HCT116 (cell line): ENCODE measurements around the gene PEX26. TPM values are rescaled to one million over a fixed set of nuclear protein-coding genes. Genes with fewer than 3 reads are reported as not detected.

Experiments used
- ATAC-seq: fragments of 200-7000 bp; cut with Tn5 transposase; 2 replicates; pipeline ENCODE4 v1.9.1; 2020; ENCODE audit warnings: mild to moderate bottlenecking, moderate library complexity
- BruUV-seq: library from RNA; stranded (reverse); fragments of 400-500 nt; replicated peaks from 2 replicates; lab custom pipeline; 2021; lab: Mats Ljungman, UMichigan
- CTCF ChIA-PET: fragments of 300-600 bp; sonication (Branson Sonifier 250); formaldehyde crosslinking; loops from one replicate; lab custom pipeline; 2021; ENCODE audit warnings: antibody characterized with exemption; lab: Charles Lee
- POLR2A ChIA-PET: fragments of 300-600, 350-600 bp; sonication (Branson Sonifier 250); formaldehyde crosslinking; loops from one replicate; lab custom pipeline; 2021; ENCODE audit warnings: antibody characterized with exemption; lab: Charles Lee
- RAD21 ChIA-PET, 2 experiments: fragments of 300-600 bp; sonication (Branson Sonifier 250); formaldehyde crosslinking; loops; one replicate each; lab custom pipeline; 2023; ENCODE audit warnings: low total read pairs in 2 of 2; ENCODE audit not compliant: uncharacterized antibody in 2 of 2, unreplicated experiment in 2 of 2, low non-redundant PET in 1 of 2; lab: Charles Lee
- DNase-seq: peaks from one replicate; pipeline ENCODE4 v3.0.0-alpha.2; 2010; ENCODE audit warnings: low read depth, low spot score
- H2AFZ ChIP-seq: fragments of 200-600 bp; shearing (Covaris generic), sonication (generic); 2 replicates; pipeline ENCODE4 v1.6.1; 2017; ENCODE audit warnings: low read depth, mixed run types, mixed read lengths, antibody characterized with exemption, low read length; ENCODE audit not compliant: poor library complexity, severe bottlenecking
- H3K27ac ChIP-seq: 2 replicates; pipeline ENCODE4 v1.5.1; 2012; ENCODE audit warnings: low read depth, low read length
- H3K27me3 ChIP-seq: fragments of 200-600 bp; sonication (generic); 2 replicates; pipeline ENCODE4 v1.6.1; 2016; ENCODE audit warnings: mixed run types, low read length, mixed read lengths; ENCODE audit not compliant: insufficient read depth
- H3K36me3 ChIP-seq, 2 experiments: fragments of 200-500 bp in 1 of 2; fragments of 200-600 bp in 1 of 2; sonication (Bioruptor generic) in 1 of 2; sonication (generic) in 1 of 2; 2 replicates each; pipeline versions ENCODE4 v1.5.1 to v1.6.1; 2014 to 2016; ENCODE audit warnings: low read length in 2 of 2, inconsistent platforms in 1 of 2, mixed read lengths in 1 of 2, mixed run types in 1 of 2; ENCODE audit not compliant: insufficient read depth in 2 of 2, control insufficient read depth in 1 of 2
- H3K4me1 ChIP-seq, 2 experiments: fragments of 200-600 bp in 1 of 2; sonication (generic) in 1 of 2; 2 replicates each; pipeline versions ENCODE4 v1.5.1 to v1.6.1; 2012 to 2017; ENCODE audit warnings: low read length in 2 of 2, inconsistent platforms in 1 of 2, mild to moderate bottlenecking in 1 of 2, mixed read lengths in 1 of 2, mixed run types in 1 of 2, moderate library complexity in 1 of 2; ENCODE audit not compliant: insufficient read depth in 2 of 2, control insufficient read depth in 1 of 2
- H3K4me2 ChIP-seq: fragments of 200-600 bp; sonication (generic); 2 replicates; pipeline ENCODE4 v1.6.1; 2017; ENCODE audit warnings: mixed run types, low read length, mixed read lengths
- H3K4me3 ChIP-seq, 2 experiments: fragments of 200-600 bp in 1 of 2; sonication (generic) in 1 of 2; replicated peaks in 1 of 2; 2 replicates each; pipeline ENCODE4 v1.5.1; 2011 to 2016; ENCODE audit warnings: low read length in 2 of 2, control low read depth in 1 of 2, low read depth in 1 of 2, mild to moderate bottlenecking in 1 of 2, mixed read lengths in 1 of 2, mixed run types in 1 of 2
- H3K79me2 ChIP-seq: fragments of 200-600 bp; sonication (generic); 2 replicates; pipeline ENCODE4 v1.6.1; 2017; ENCODE audit warnings: mild to moderate bottlenecking, mixed run types, low read length, moderate library complexity, mixed read lengths; ENCODE audit not compliant: insufficient read depth
- H3K9ac ChIP-seq: fragments of 200-600 bp; sonication (generic); 2 replicates; pipeline ENCODE4 v1.6.1; 2016; ENCODE audit warnings: low read length, mixed read lengths
- H3K9me2 ChIP-seq: fragments of 200-600 bp; sonication (generic), shearing (Covaris generic); 2 replicates; pipeline ENCODE4 v1.6.1; 2017; ENCODE audit warnings: mixed run types, mild to moderate bottlenecking, moderate library complexity; ENCODE audit not compliant: insufficient read depth
- H3K9me3 ChIP-seq, 2 experiments: fragments of 200-500 bp in 1 of 2; fragments of 200-600 bp in 1 of 2; sonication (Bioruptor generic) in 1 of 2; sonication (generic) in 1 of 2; 2 replicates each; pipeline ENCODE4 v1.6.1; 2014 to 2017; ENCODE audit warnings: low read length in 2 of 2, mixed read lengths in 2 of 2, inconsistent platforms in 1 of 2, low read depth in 1 of 2, mild to moderate bottlenecking in 1 of 2, mixed run types in 1 of 2, moderate library complexity in 1 of 2; ENCODE audit not compliant: control insufficient read depth in 1 of 2, insufficient read depth in 1 of 2
- H4K20me1 ChIP-seq: fragments of 200-600 bp; sonication (generic), shearing (Covaris generic); 2 replicates; pipeline ENCODE4 v1.6.1; 2017; ENCODE audit warnings: mixed run types, mild to moderate bottlenecking, moderate library complexity; ENCODE audit not compliant: insufficient read depth
- CEBPB ChIP-seq: IDR thresholded peaks from 2 replicates; pipeline ENCODE4 v1.6.1; 2012; ENCODE audit warnings: low read depth
- EGR1 ChIP-seq: IDR thresholded peaks from 2 replicates; pipeline ENCODE4 v1.6.1; 2012; ENCODE audit warnings: low read depth
- ELF1 ChIP-seq: IDR thresholded peaks from 2 replicates; pipeline ENCODE4 v1.6.1; 2012; ENCODE audit warnings: low read depth, borderline replicate concordance
- EZH2 ChIP-seq: fragments of 200-600 bp; sonication (generic); IDR thresholded peaks from 2 replicates; pipeline ENCODE4 v1.6.1; 2017; ENCODE audit warnings: antibody characterized with exemption, mixed run types
- EZH2phosphoT487 ChIP-seq: fragments of 200-600 bp; IDR thresholded peaks from 2 replicates; pipeline ENCODE4 v1.6.1; 2018; ENCODE audit warnings: antibody characterized with exemption, borderline replicate concordance
- FOSL1 ChIP-seq: IDR thresholded peaks from 2 replicates; pipeline ENCODE4 v1.6.1; 2012; ENCODE audit warnings: low read depth
- JUND ChIP-seq: IDR thresholded peaks from 2 replicates; pipeline ENCODE4 v1.6.1; 2012
- POLR2AphosphoS5 ChIP-seq: IDR thresholded peaks from 2 replicates; pipeline ENCODE4 v1.6.1; 2011; ENCODE audit warnings: mild to moderate bottlenecking, low read depth, low read length, moderate library complexity
- RAD21 ChIP-seq: IDR thresholded peaks from 2 replicates; pipeline ENCODE4 v1.6.1; 2012; ENCODE audit warnings: low read depth, mild to moderate bottlenecking
- REST ChIP-seq: IDR thresholded peaks from 2 replicates; pipeline ENCODE4 v1.6.1; 2012; ENCODE audit warnings: low read depth
- TCF7L2 ChIP-seq: IDR thresholded peaks from 2 replicates; pipeline ENCODE4 v1.7.0; 2011; ENCODE audit warnings: borderline replicate concordance, inconsistent platforms; ENCODE audit not compliant: insufficient read depth, insufficient read length; ENCODE audit errors: extremely low read depth
- YY1 ChIP-seq: IDR thresholded peaks from 2 replicates; pipeline ENCODE4 v1.6.1; 2011; ENCODE audit warnings: low read length, low read depth, moderate library complexity, mild to moderate bottlenecking; ENCODE audit not compliant: insufficient replicate concordance; ENCODE audit errors: extremely low read depth
- ZFX ChIP-seq: fragments of 450-650 bp; IDR thresholded peaks from 2 replicates; pipeline ENCODE4 v1.6.1; 2017
- ZNF274 ChIP-seq: fragments of 200-500 bp; sonication (Bioruptor generic); IDR thresholded peaks from 2 replicates; pipeline ENCODE4 v1.6.1; 2014; ENCODE audit warnings: mild to moderate bottlenecking, low read depth, low read length, inconsistent platforms
- intact Hi-C: fragments of 100-400 bp; cut with micrococcal nuclease; formaldehyde crosslinking; loops from 2 replicates; pipeline ENCODE4 v1.10.0; 2022
- total RNA-seq: library from RNA; stranded (reverse); gene quantifications from one replicate; pipeline ENCODE4 v1.2.1, GENCODE V29; 2021; ENCODE audit not compliant: unreplicated experiment
- TF ChIP-seq, protein P1 (sequence below): IDR thresholded peaks from 2 replicates; pipeline ENCODE4 v1.6.1; 2012
- TF ChIP-seq, protein P2 (sequence below): IDR thresholded peaks from 2 replicates; pipeline ENCODE4 v1.6.1; 2012

The PEX26 gene
- total RNA-seq, 1 experiment from 2014 or later = 26.4 TPM

GRCh38 chr22:18091916-18092526 lies 14.2 kb downstream of the PEX26 start:
- H3K9me3 ChIP-seq = no peaks in the 10 kb centered on the region
- ATAC-seq (no peak), DNase-seq (no peak)
- no peak overlapping the region for H3K4me3 ChIP-seq
- no peaks in the 10 kb centered on the region for H3K79me2 ChIP-seq
- H3K9ac ChIP-seq = no peak overlapping the region
- RAD21 ChIA-PET = no interaction called here
- no peak overlapping the region for H3K27ac ChIP-seq
- no peaks in the 10 kb centered on the region for H3K9me2 ChIP-seq
- peaks cover 12 to 13% of the 10 kb centered on the region in 2 experiments; a peak in 3 of 4 replicates for H3K36me3 ChIP-seq
- no peaks in the 10 kb centered on the region for H4K20me1 ChIP-seq
- CTCF ChIA-PET = no interaction called here
- POLR2A ChIA-PET = no interaction called here
- no peak overlapping the region for H3K4me2 ChIP-seq
- H3K4me1 ChIP-seq = peaks cover 0 to 6% of the 10 kb centered on the region in 2 experiments; a peak in 1 of 4 replicates
- TF ChIP-seq EZH2phosphoT487 (no peak), ZFX (no peak), RAD21 (no peak), YY1 (no peak), EGR1 (no peak), FOSL1 (no peak)
- TF ChIP-seq, protein P1, sequence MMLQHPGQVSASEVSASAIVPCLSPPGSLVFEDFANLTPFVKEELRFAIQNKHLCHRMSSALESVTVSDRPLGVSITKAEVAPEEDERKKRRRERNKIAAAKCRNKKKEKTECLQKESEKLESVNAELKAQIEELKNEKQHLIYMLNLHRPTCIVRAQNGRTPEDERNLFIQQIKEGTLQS = no peak
- TF ChIP-seq, protein P2, sequence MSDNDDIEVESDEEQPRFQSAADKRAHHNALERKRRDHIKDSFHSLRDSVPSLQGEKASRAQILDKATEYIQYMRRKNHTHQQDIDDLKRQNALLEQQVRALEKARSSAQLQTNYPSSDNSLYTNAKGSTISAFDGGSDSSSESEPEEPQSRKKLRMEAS = no peak
- no peak overlapping the region for H2AFZ ChIP-seq
- BruUV-seq = no TSS peak
- intact Hi-C loops = no loop called here
- no peaks in the 10 kb centered on the region for H3K27me3 ChIP-seq

GRCh38 chr22:18093661-18094060 lies 15.9 kb downstream of the PEX26 start:
- Histone ChIP-seq H3K27ac (no peak overlapping the region), H3K9me3 (no peaks in the 10 kb centered on the region), H2AFZ (no peak overlapping the region), H3K9me2 (no peaks in the 10 kb centered on the region), H3K9ac (no peak overlapping the region), H3K27me3 (no peaks in the 10 kb centered on the region), H4K20me1 (no peaks in the 10 kb centered on the region), H3K79me2 (no peaks in the 10 kb centered on the region), H3K4me1 (peaks cover 0 to 6% of the 10 kb centered on the region in 2 experiments; a peak in 1 of 4 replicates), H3K4me3 (no peak overlapping the region), H3K36me3 (peaks cover under 1 to 2% of the 10 kb centered on the region in 2 experiments; a peak in 3 of 4 replicates), H3K4me2 (no peak overlapping the region)
- CTCF ChIA-PET = no interaction called here
- POLR2A ChIA-PET = no interaction called here
- intact Hi-C loops = no loop called here
- no peak for DNase-seq
- RAD21 ChIA-PET = no interaction called here
- no peak for ATAC-seq
- BruUV-seq = no TSS peak
- TF ChIP-seq REST (no peak), CEBPB (no peak), ZNF274 (no peak), YY1 (no peak), POLR2AphosphoS5 (no peak), EZH2phosphoT487 (no peak), TCF7L2 (no peak), FOSL1 (no peak), EZH2 (no peak), ZFX (no peak), EGR1 (no peak), ELF1 (no peak), JUND (no peak)
- TF ChIP-seq, protein P1 = no peak
- TF ChIP-seq, protein P2 = no peak
